GM23338 (cell line): ENCODE data around the gene DDC. TPM values are rescaled to one million over a fixed set of nuclear protein-coding genes. Genes with fewer than 3 reads are reported as not detected.

Experiments
- ATAC-seq: fragments of 200-7000 bp; cut with Tn5 transposase; 3 replicates; pipeline ENCODE4 v1.9.1; 2020
- DNase-seq: peaks from one replicate; pipeline ENCODE4 v3.0.0-alpha.2; 2015; ENCODE audit warnings: low spot score
- H2AFZ ChIP-seq: fragments of 200-600 bp; sonication (generic); 2 replicates; pipeline ENCODE4 v1.8.0; 2016; ENCODE audit warnings: antibody characterized with exemption, mild to moderate bottlenecking, moderate library complexity
- H3F3A ChIP-seq: fragments of 200-600 bp; sonication (generic); replicated peaks from 2 replicates; pipeline ENCODE4 v1.8.0; 2017; ENCODE audit warnings: antibody characterized with exemption, mixed run types, low read depth
- H3K27ac ChIP-seq: fragments of 200-600 bp; sonication (generic); 2 replicates; pipeline ENCODE4 v1.6.1; 2016; ENCODE audit warnings: low read depth
- H3K27me3 ChIP-seq: fragments of 200-600 bp; sonication (generic); 2 replicates; pipeline ENCODE4 v1.8.0; 2016; ENCODE audit warnings: mild to moderate bottlenecking, mixed run types, moderate library complexity; ENCODE audit not compliant: insufficient read depth
- H3K36me3 ChIP-seq: fragments of 200-600 bp; sonication (generic); 2 replicates; pipeline ENCODE4 v1.8.0; 2016; ENCODE audit warnings: mild to moderate bottlenecking; ENCODE audit not compliant: insufficient read depth
- H3K4me1 ChIP-seq: fragments of 200-600 bp; sonication (generic); 2 replicates; pipeline ENCODE4 v1.8.0; 2016; ENCODE audit warnings: mild to moderate bottlenecking, moderate library complexity; ENCODE audit not compliant: insufficient read depth
- H3K4me2 ChIP-seq: fragments of 200-600 bp; sonication (generic); 2 replicates; pipeline ENCODE4 v1.7.1; 2017; ENCODE audit warnings: mixed run types
- H3K4me3 ChIP-seq: fragments of 200-600 bp; sonication (generic); 2 replicates; pipeline ENCODE4 v1.6.1; 2016; ENCODE audit warnings: mixed run types
- H3K79me2 ChIP-seq: fragments of 200-600 bp; sonication (generic); replicated peaks from 2 replicates; pipeline ENCODE4 v1.8.0; 2017; ENCODE audit warnings: mild to moderate bottlenecking; ENCODE audit not compliant: insufficient read depth
- H3K9me2 ChIP-seq: fragments of 200-600 bp; sonication (generic); 2 replicates; pipeline ENCODE4 v1.8.0; 2017; ENCODE audit not compliant: insufficient read depth
- H4K20me1 ChIP-seq: fragments of 200-600 bp; sonication (generic); replicated peaks from 2 replicates; pipeline ENCODE4 v1.8.0; 2017; ENCODE audit warnings: mild to moderate bottlenecking; ENCODE audit not compliant: insufficient read depth
- H3K27ac Mint-ChIP-seq: 2 replicates; pipeline ENCODE4 v1.8.0; 2020; ENCODE audit warnings: inconsistent platforms, mild to moderate bottlenecking, moderate library complexity, mixed read lengths
- H3K27me3 Mint-ChIP-seq: 3 replicates; pipeline ENCODE4 v1.8.0; 2022; ENCODE audit warnings: low read depth, mild to moderate bottlenecking, moderate library complexity, mixed read lengths, inconsistent platforms; ENCODE audit not compliant: insufficient read depth, poor library complexity
- H3K36me3 Mint-ChIP-seq: 3 replicates; pipeline ENCODE4 v1.8.0; 2021; ENCODE audit warnings: low read depth, mild to moderate bottlenecking, inconsistent platforms, moderate library complexity, mixed read lengths
- H3K4me1 Mint-ChIP-seq: 3 replicates; pipeline ENCODE4 v1.8.0; 2020; ENCODE audit warnings: mild to moderate bottlenecking, inconsistent platforms, mixed read lengths
- H3K4me3 Mint-ChIP-seq: 3 replicates; pipeline ENCODE4 v1.8.0; 2021; ENCODE audit warnings: moderate library complexity, mild to moderate bottlenecking, inconsistent platforms, mixed read lengths
- H3K9me3 Mint-ChIP-seq: 3 replicates; pipeline ENCODE4 v1.8.0; 2020; ENCODE audit warnings: moderate library complexity, mild to moderate bottlenecking, inconsistent platforms, mixed read lengths
- CTCF ChIP-seq, 2 experiments: fragments of 200-600 bp in 1 of 2; sonication (generic) in 1 of 2; conservative IDR thresholded peaks; 2 replicates each; pipeline versions ENCODE4 v1.5.1 to v1.6.1; 2016 to 2017; ENCODE audit warnings: antibody characterized with exemption in 2 of 2, low read depth in 2 of 2, mild to moderate bottlenecking in 2 of 2, moderate library complexity in 1 of 2
- ETS1 ChIP-seq: IDR thresholded peaks from 2 replicates; pipeline ENCODE4 v1.6.1; 2016; ENCODE audit warnings: antibody characterized with exemption
- EZH2phosphoT487 ChIP-seq: fragments of 200-600 bp; sonication (generic); IDR thresholded peaks from one replicate; pipeline ENCODE4 v1.8.1; 2018; ENCODE audit warnings: antibody characterized with exemption; ENCODE audit not compliant: unreplicated experiment
- JUNB ChIP-seq: IDR thresholded peaks from one replicate; pipeline ENCODE4 v1.6.1; 2016; ENCODE audit warnings: antibody characterized with exemption; ENCODE audit not compliant: unreplicated experiment
- NANOG ChIP-seq: IDR thresholded peaks from 2 replicates; pipeline ENCODE4 v1.6.1; 2016; ENCODE audit warnings: antibody characterized with exemption, borderline replicate concordance
- REST ChIP-seq: IDR thresholded peaks from one replicate; pipeline ENCODE4 v1.6.1; 2018; ENCODE audit warnings: antibody characterized with exemption; ENCODE audit not compliant: unreplicated experiment
- STAT1 ChIP-seq: IDR thresholded peaks from one replicate; pipeline ENCODE4 v1.6.1; 2016; ENCODE audit warnings: antibody characterized with exemption; ENCODE audit not compliant: unreplicated experiment
- ZNF331 ChIP-seq: fragments of 250-450 bp; sonication (Bioruptor Pico); IDR thresholded peaks from 2 replicates; pipeline ENCODE4 v1.5.0; 2020; ENCODE audit warnings: low read depth, mild to moderate bottlenecking, moderate library complexity
- polyA plus RNA-seq: library from polyadenylated mRNA; unstranded; fragments of >200 nt; fragmentation: Nextera tagmentation; extraction: Ambion mirVana; gene quantifications from 2 replicates; pipeline ENCODE4 v1.2.1, GENCODE V29; 2016
- total RNA-seq: library from RNA; depleted of rRNA; stranded (reverse); fragments of >200 nt; shearing (Covaris generic); gene quantifications from 2 replicates; pipeline ENCODE4 v1.2.3, GENCODE V29; 2014

Gene DDC
- total and polyA plus RNA-seq, 2 experiments from 2014 or later: not detected

- no peaks in the 10 kb centered on the region for H3K9me2 ChIP-seq
- no peaks in the 10 kb centered on the region; the same call in 2 of the 3 replicates for H3K9me3 Mint-ChIP-seq
- no peaks in the 10 kb centered on the region for H4K20me1 ChIP-seq
- H3K4me1 Mint-ChIP-seq: peaks cover 8% of the 10 kb centered on the region
- peaks cover 17% of the 10 kb centered on the region for H3K27me3 Mint-ChIP-seq
- no peaks in the 10 kb centered on the region for H3F3A ChIP-seq
- no peaks in the 10 kb centered on the region for H3K79me2 ChIP-seq
- TF ChIP-seq ZNF331 (no peak), JUNB (no peak), STAT1 (no peak), EZH2phosphoT487 (no peak), REST (no peak), ETS1 (no peak), NANOG (no peak), CTCF (conservative IDR thresholded peaks at IDR 0.05; ENCODE audit: low read depth in 2 of 2) (no peak)
- no peak overlapping the region for H3K27ac Mint-ChIP-seq
- H3K27me3 ChIP-seq: peaks cover 6% of the 10 kb centered on the region; the same call in 1 of the 2 replicates
- DNase-seq (no peak), ATAC-seq (no peak)
- no peak overlapping the region for H3K4me3 Mint-ChIP-seq
- H2AFZ ChIP-seq: no peak overlapping the region
- no peaks in the 10 kb centered on the region for H3K36me3 ChIP-seq
- no peak overlapping the region for H3K4me3 ChIP-seq
- H3K27ac ChIP-seq: no peak overlapping the region
- H3K4me2 ChIP-seq: no peak overlapping the region
- no peaks in the 10 kb centered on the region for H3K36me3 Mint-ChIP-seq
- H3K4me1 ChIP-seq: no peaks in the 10 kb centered on the region
Measured at GRCh38 chr7:50470250-50471163, 94.7 kb downstream of the DDC start.
